Ishikawa (cell line): Measurements from ENCODE around the gene LAGE3.

Source experiments
- CEBPB ChIP-seq: IDR thresholded peaks from 2 replicates; pipeline ENCODE4 v1.6.1; 2012
- CREB1 ChIP-seq: IDR thresholded peaks from 2 replicates; pipeline ENCODE4 v1.6.1; 2012; ENCODE audit warnings: low read depth
- EGR1 ChIP-seq: IDR thresholded peaks from 2 replicates; pipeline ENCODE4 v1.6.1; 2012
- EP300 ChIP-seq: IDR thresholded peaks from 2 replicates; pipeline ENCODE4 v1.6.1; 2012; ENCODE audit warnings: borderline replicate concordance
- MAX ChIP-seq: IDR thresholded peaks from 2 replicates; pipeline ENCODE4 v1.6.1; 2012
- NFIC ChIP-seq: IDR thresholded peaks from 2 replicates; pipeline ENCODE4 v1.6.1; 2012
- RAD21 ChIP-seq: IDR thresholded peaks from 2 replicates; pipeline ENCODE4 v1.6.1; 2012; ENCODE audit warnings: low read depth
- REST ChIP-seq: IDR thresholded peaks from 2 replicates; pipeline ENCODE4 v1.6.1; 2012; ENCODE audit warnings: low read depth, mild to moderate bottlenecking
- TAF1 ChIP-seq: IDR thresholded peaks from 2 replicates; pipeline ENCODE4 v1.6.1; 2012; ENCODE audit warnings: low read depth, mild to moderate bottlenecking
- TCF12 ChIP-seq: IDR thresholded peaks from 2 replicates; pipeline ENCODE4 v1.6.1; 2012; ENCODE audit warnings: low read depth
- YY1 ChIP-seq: IDR thresholded peaks from 2 replicates; pipeline ENCODE4 v1.6.1; 2012; ENCODE audit warnings: low read depth

DNA sequence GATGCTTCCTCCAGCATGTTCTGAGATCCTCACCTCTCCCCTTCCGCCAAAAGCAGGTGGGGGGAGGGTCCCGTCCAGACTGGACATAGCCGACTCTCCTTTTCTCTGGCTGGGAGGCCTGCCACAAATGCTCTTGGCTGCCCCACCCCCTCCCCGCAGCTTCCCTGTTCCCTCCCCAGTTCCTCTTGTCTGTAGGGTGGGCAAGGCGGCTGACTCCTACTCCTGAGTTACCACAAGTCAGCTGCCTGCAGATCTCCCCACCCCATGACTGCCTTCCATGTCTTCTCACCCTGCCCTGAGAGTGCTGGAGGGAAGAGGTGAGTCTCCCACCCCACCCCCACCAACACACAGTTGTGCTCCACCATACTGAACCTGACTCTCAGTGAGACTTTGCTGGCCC is 47.7 kb downstream of the LAGE3 start:
- TF ChIP-seq CEBPB: no peak
- no peak for TF ChIP-seq NFIC
- TF ChIP-seq RAD21: no peak
- no peak for TF ChIP-seq MAX
- no peak for TF ChIP-seq TCF12
- TF ChIP-seq EP300: no peak
- TF ChIP-seq REST: no peak
- TF ChIP-seq YY1: no peak
- TF ChIP-seq TAF1: no peak
- no peak for TF ChIP-seq CREB1
- TF ChIP-seq EGR1: no peak
